HepG2 (cell line): Measurements from ENCODE around the gene CGREF1. TPM values are rescaled to one million over a fixed set of nuclear protein-coding genes. Genes with fewer than 3 reads are reported as not detected.

ENCODE experiments used
- DMAP1 ChIP-seq: IDR thresholded peaks from 2 replicates; pipeline ENCODE4 v1.6.1; 2016
- EEA1 ChIP-seq: sonication (generic); formaldehyde crosslinking; IDR thresholded peaks from 2 replicates; pipeline ENCODE4 v1.5.1; 2020; ENCODE audit warnings: mild to moderate bottlenecking, missing genetic modification reagents, borderline replicate concordance
- ETV6 ChIP-seq: sonication (generic); formaldehyde crosslinking; conservative IDR thresholded peaks from 2 replicates; pipeline ENCODE4 v1.4.0; 2020; ENCODE audit warnings: missing genetic modification reagents
- FOSL2 ChIP-seq: sonication (generic); formaldehyde crosslinking; IDR thresholded peaks from 2 replicates; pipeline ENCODE4 v1.4.0; 2020; ENCODE audit warnings: missing genetic modification reagents
- KDM2A ChIP-seq: sonication (generic); formaldehyde crosslinking; IDR thresholded peaks from 2 replicates; pipeline ENCODE4 v1.4.0; 2020; ENCODE audit warnings: low read depth, missing genetic modification reagents, borderline replicate concordance
- MAFK ChIP-seq, 2 experiments: IDR thresholded peaks in 1 of 2; conservative IDR thresholded peaks in 1 of 2; 2 replicates each; pipeline ENCODE4 v1.6.1; 2011; ENCODE audit warnings: improper control_type of control experiment in 2 of 2, low read length in 2 of 2
- MLLT10 ChIP-seq: sonication (generic); formaldehyde crosslinking; IDR thresholded peaks from 2 replicates; pipeline ENCODE4 v1.4.0; 2020; ENCODE audit warnings: missing genetic modification reagents
- NFKBIZ ChIP-seq: IDR thresholded peaks from 2 replicates; pipeline ENCODE4 v1.6.1; 2018; ENCODE audit warnings: missing genetic modification reagents, missing compliant biosample characterization
- NFYC ChIP-seq: IDR thresholded peaks from 2 replicates; pipeline ENCODE4 v1.6.1; 2016; ENCODE audit warnings: missing genetic modification reagents, missing compliant biosample characterization
- PCBP1 ChIP-seq: fragments of 200-400 bp; formaldehyde crosslinking; IDR thresholded peaks from 2 replicates; pipeline ENCODE4 v1.6.1; 2017; ENCODE audit warnings: mild to moderate bottlenecking, low read depth, low read length, borderline replicate concordance
- RARG ChIP-seq: sonication (generic); formaldehyde crosslinking; IDR thresholded peaks from 2 replicates; pipeline ENCODE4 v1.4.0; 2020; ENCODE audit warnings: low read depth, mild to moderate bottlenecking, missing genetic modification reagents
- TRIM24 ChIP-seq: sonication (generic); formaldehyde crosslinking; IDR thresholded peaks from 2 replicates; pipeline ENCODE4 v1.8.0; 2022; ENCODE audit warnings: mild to moderate bottlenecking, missing genetic modification reagents
- ZNF138 ChIP-seq: sonication (generic); formaldehyde crosslinking; IDR thresholded peaks from 2 replicates; pipeline ENCODE4 v1.5.0; 2020; ENCODE audit warnings: mild to moderate bottlenecking, low read depth, missing genetic modification reagents
- ZNF383 ChIP-seq: sonication (generic); formaldehyde crosslinking; IDR thresholded peaks from 2 replicates; pipeline ENCODE4 v1.4.0; 2020; ENCODE audit warnings: missing genetic modification reagents, mild to moderate bottlenecking, borderline replicate concordance
- ZNF713 ChIP-seq: sonication (generic); formaldehyde crosslinking; IDR thresholded peaks from 2 replicates; pipeline ENCODE4 v1.4.0; 2020; ENCODE audit warnings: mild to moderate bottlenecking, missing genetic modification reagents
- ZNF776 ChIP-seq: sonication (generic); formaldehyde crosslinking; IDR thresholded peaks from 2 replicates; pipeline ENCODE4 v1.4.0; 2020; ENCODE audit warnings: mild to moderate bottlenecking, missing genetic modification reagents
- ZNF781 ChIP-seq: sonication (generic); formaldehyde crosslinking; IDR thresholded peaks from 2 replicates; pipeline ENCODE4 v1.5.1; 2020; ENCODE audit warnings: borderline replicate concordance, mild to moderate bottlenecking, missing genetic modification reagents; ENCODE audit errors: not compliant biosample characterization
- ZNF792 ChIP-seq: IDR thresholded peaks from 2 replicates; pipeline ENCODE4 v1.6.1; 2016
- polyA plus RNA-seq, 8 experiments: library from polyadenylated mRNA; depleted of rRNA in 3 of 8; stranded (reverse) in 7 of 8; unstranded in 1 of 8; fragments of >200 nt; fragmentation: Illumina TruSeq in 4 of 8; extraction: Trizol in 4 of 8; gene quantifications; 2 replicates each; pipeline versions ENCODE4 v1.2.1 to v1.2.3, GENCODE V29; 2011 to 2016; ENCODE audit warnings: low read depth in 4 of 8, missing spikeins in 1 of 8, mixed read lengths in 1 of 8; ENCODE audit not compliant: insufficient read depth in 1 of 8
- total RNA-seq, 5 experiments: library from RNA; depleted of rRNA; stranded (reverse); fragments of >200 nt; fragmentation: Illumina TruSeq; extraction: Trizol; gene quantifications; 2 replicates each; pipeline ENCODE4 v1.2.3, GENCODE V29; 2016; ENCODE audit warnings: low read depth in 1 of 5
- TF ChIP-seq, protein P1 (sequence below): sonication (generic); formaldehyde crosslinking; conservative IDR thresholded peaks from 2 replicates; pipeline ENCODE4 v1.8.0; 2022; ENCODE audit warnings: missing genetic modification reagents
- TF ChIP-seq, protein P2 (sequence below): sonication (generic); formaldehyde crosslinking; IDR thresholded peaks from 2 replicates; pipeline ENCODE4 v1.5.1; 2020; ENCODE audit warnings: missing genetic modification reagents, mild to moderate bottlenecking, borderline replicate concordance
- TF ChIP-seq, protein P3 (sequence below): sonication (generic); formaldehyde crosslinking; IDR thresholded peaks from 2 replicates; pipeline ENCODE4 v1.8.0; 2022; ENCODE audit warnings: mild to moderate bottlenecking, missing genetic modification reagents; ENCODE audit not compliant: insufficient replicate concordance
- TF ChIP-seq, protein P4 (sequence below): sonication (generic); formaldehyde crosslinking; IDR thresholded peaks from 2 replicates; pipeline ENCODE4 v1.8.0; 2022; ENCODE audit warnings: missing genetic modification reagents, low read depth, mild to moderate bottlenecking, borderline replicate concordance
- TF ChIP-seq, protein P5 (sequence below): sonication (generic); formaldehyde crosslinking; IDR thresholded peaks from 2 replicates; pipeline ENCODE4 v1.5.1; 2020; ENCODE audit warnings: mild to moderate bottlenecking, moderate library complexity, missing genetic modification reagents

Gene CGREF1
- total and polyA plus RNA-seq, 2 of the 13 experiments (the other 11 are each of a cell fraction or from before 2014, with no cell fraction given), result 13.9 to 23.4 TPM

DNA sequence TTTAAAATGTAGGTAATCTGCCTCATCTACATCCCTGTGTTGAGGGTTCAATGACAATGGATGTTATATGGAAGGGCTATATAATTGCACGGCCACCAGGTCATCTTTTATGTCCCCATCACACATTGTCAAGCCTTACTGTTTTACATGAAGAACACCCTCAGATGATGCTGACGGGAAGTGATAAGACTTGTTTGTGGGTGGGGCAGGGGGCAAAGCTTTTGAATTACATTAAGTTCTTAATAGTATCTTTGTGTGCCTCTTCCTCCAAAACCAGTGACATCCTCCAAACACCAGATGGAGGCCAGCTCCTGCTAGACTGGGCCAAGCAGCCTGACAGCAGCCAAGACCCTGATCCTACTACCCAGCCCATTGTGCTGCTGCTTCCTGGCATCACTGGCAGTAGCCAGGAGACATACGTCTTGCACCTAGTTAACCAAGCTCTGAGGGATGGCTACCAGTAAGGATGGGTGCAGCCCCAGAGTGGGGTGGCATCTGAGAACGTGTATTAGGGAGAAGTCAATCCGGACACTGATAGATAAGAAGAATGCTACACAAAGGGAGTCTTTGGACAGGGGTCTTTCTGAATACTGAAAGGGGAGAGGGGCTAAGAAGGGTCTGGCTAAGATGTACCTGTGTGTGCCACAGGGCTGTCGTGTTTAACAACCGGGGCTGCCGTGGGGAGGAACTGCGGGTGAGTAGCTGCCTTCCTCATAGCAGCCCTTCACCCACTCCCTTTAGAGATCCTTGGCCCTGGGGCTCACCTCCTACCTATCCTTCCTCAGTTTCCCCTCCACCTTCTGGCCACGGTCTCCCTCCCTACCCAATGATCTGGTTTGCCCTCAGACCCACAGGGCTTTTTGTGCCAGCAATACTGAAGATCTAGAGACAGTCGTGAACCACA, 10.0 kb upstream of the CGREF1 start (continued):
- TF ChIP-seq, protein P1, sequence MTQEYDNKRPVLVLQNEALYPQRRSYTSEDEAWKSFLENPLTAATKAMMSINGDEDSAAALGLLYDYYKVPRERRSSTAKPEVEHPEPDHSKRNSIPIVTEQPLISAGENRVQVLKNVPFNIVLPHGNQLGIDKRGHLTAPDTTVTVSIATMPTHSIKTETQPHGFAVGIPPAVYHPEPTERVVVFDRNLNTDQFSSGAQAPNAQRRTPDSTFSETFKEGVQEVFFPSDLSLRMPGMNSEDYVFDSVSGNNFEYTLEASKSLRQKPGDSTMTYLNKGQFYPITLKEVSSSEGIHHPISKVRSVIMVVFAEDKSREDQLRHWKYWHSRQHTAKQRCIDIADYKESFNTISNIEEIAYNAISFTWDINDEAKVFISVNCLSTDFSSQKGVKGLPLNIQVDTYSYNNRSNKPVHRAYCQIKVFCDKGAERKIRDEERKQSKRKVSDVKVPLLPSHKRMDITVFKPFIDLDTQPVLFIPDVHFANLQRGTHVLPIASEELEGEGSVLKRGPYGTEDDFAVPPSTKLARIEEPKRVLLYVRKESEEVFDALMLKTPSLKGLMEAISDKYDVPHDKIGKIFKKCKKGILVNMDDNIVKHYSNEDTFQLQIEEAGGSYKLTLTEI (CRISPR knock-in tag), result no peak
- TF ChIP-seq ZNF781 (CRISPR knock-in tag) (no peak), TRIM24 (CRISPR knock-in tag) (no peak), ETV6 (CRISPR knock-in tag) (no peak), DMAP1 (CRISPR knock-in tag) (no peak), NFKBIZ (no peak), KDM2A (CRISPR knock-in tag) (no peak; the same call in 1 of the 2 replicates), ZNF383 (CRISPR knock-in tag) (no peak), ZNF792 (no peak), EEA1 (no peak), ZNF776 (CRISPR knock-in tag) (no peak), FOSL2 (CRISPR knock-in tag) (no peak), NFYC (no peak), PCBP1 (no peak), ZNF713 (no peak), ZNF138 (CRISPR knock-in tag) (no peak), MAFK (conservative IDR thresholded peaks at IDR 0.05 in 1 of 2, IDR thresholded peaks at IDR 0.05 in 1 of 2; ENCODE audit: low read length in 2 of 2) (no peak), RARG (CRISPR knock-in tag) (no peak), MLLT10 (CRISPR knock-in tag) (no peak)
- TF ChIP-seq, protein P2, sequence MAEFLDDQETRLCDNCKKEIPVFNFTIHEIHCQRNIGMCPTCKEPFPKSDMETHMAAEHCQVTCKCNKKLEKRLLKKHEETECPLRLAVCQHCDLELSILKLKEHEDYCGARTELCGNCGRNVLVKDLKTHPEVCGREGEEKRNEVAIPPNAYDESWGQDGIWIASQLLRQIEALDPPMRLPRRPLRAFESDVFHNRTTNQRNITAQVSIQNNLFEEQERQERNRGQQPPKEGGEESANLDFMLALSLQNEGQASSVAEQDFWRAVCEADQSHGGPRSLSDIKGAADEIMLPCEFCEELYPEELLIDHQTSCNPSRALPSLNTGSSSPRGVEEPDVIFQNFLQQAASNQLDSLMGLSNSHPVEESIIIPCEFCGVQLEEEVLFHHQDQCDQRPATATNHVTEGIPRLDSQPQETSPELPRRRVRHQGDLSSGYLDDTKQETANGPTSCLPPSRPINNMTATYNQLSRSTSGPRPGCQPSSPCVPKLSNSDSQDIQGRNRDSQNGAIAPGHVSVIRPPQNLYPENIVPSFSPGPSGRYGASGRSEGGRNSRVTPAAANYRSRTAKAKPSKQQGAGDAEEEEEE (CRISPR knock-in tag), result no peak
- TF ChIP-seq, protein P3, sequence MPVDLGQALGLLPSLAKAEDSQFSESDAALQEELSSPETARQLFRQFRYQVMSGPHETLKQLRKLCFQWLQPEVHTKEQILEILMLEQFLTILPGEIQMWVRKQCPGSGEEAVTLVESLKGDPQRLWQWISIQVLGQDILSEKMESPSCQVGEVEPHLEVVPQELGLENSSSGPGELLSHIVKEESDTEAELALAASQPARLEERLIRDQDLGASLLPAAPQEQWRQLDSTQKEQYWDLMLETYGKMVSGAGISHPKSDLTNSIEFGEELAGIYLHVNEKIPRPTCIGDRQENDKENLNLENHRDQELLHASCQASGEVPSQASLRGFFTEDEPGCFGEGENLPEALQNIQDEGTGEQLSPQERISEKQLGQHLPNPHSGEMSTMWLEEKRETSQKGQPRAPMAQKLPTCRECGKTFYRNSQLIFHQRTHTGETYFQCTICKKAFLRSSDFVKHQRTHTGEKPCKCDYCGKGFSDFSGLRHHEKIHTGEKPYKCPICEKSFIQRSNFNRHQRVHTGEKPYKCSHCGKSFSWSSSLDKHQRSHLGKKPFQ (CRISPR knock-in tag), result no peak
- TF ChIP-seq, protein P4, sequence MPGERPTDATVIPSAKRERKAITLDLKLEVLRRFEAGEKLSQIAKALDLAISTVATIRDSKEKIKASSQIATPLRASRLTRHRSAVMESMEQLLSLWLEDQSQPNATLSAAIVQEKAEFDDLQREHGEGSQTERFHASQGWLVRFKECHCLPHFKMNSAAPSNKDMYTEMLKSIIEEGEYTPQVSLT, result no peak
- TF ChIP-seq, protein P5, sequence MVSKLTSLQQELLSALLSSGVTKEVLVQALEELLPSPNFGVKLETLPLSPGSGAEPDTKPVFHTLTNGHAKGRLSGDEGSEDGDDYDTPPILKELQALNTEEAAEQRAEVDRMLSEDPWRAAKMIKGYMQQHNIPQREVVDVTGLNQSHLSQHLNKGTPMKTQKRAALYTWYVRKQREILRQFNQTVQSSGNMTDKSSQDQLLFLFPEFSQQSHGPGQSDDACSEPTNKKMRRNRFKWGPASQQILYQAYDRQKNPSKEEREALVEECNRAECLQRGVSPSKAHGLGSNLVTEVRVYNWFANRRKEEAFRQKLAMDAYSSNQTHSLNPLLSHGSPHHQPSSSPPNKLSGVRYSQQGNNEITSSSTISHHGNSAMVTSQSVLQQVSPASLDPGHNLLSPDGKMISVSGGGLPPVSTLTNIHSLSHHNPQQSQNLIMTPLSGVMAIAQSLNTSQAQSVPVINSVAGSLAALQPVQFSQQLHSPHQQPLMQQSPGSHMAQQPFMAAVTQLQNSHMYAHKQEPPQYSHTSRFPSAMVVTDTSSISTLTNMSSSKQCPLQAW (CRISPR knock-in tag), result no peak
